Spleen (tissue), 7 donors: ENCODE results near the gene AJM1.

Experiments
- CTCF ChIP-seq, 11 experiments: fragments of 200-600 bp in 7 of 11; fragments of 450-650 bp in 4 of 11; sonication (generic) in 4 of 11; IDR thresholded peaks in 8 of 11; conservative IDR thresholded peaks in 3 of 11; 1 replicate in 7 of 11; 2 replicates in 4 of 11; pipeline versions ENCODE4 v1.4.0 to v1.8.0; 2016 to 2021; ENCODE audit warnings: antibody characterized with exemption in 11 of 11, inconsistent platforms in 4 of 11, mild to moderate bottlenecking in 1 of 11
- POLR2A ChIP-seq, 3 donors: fragments of 450-650 bp; IDR thresholded peaks; one replicate each; pipeline ENCODE4 v1.5.1; 2017; ENCODE audit warnings: antibody characterized with exemption in 3 of 3, mild to moderate bottlenecking in 1 of 3
- donor health status: DM: no; HTN: no; CAD: no; lungs with moderate emphysema.
- donor health status: DM: no; HTN: no; CAD: no.
- donor health status: DM: no; HTN: no; CAD: no.

- no peak for TF ChIP-seq CTCF (IDR thresholded peaks at IDR 0.05 in 8 of 11, conservative IDR thresholded peaks at IDR 0.05 in 3 of 11)
- TF ChIP-seq POLR2A (IDR thresholded peaks at IDR 0.05): no peak
These were observed 46.2 kb downstream of the AJM1 start for GRCh38 chr9:136888454-136888853.
